ENCODE results near the gene IFT57.
"Not testable (repeated sequence)": the region's sequence is repeated elsewhere in the genome, so short reads cannot be mapped to it uniquely, and the experiment has no call there.

The IFT57 gene

GRCh38 chr3:108221911-108222852, at the start of gene IFT57:
Gene IFT57 (minus strand): TSS chr3:108222424. CDS start chr3:108222322, 102 bp downstream.
- H3K4me1 ChIP-seq (ENCODE audit: control insufficient read depth, insufficient read depth, low read length) = peaks cover 36% of the 10 kb centered on the region
- peak; percentile 99 for DNase-seq (ENCODE audit: low read depth)
- no peaks in the 10 kb centered on the region for H3K9me3 ChIP-seq (ENCODE audit: control insufficient read depth, low read length)

GRCh38 chr3:108271626-108272025, 49.4 kb upstream of the IFT57 start:
- Histone ChIP-seq H3K36me3 (ENCODE audit: control insufficient read depth, insufficient read depth, low read length, severe bottlenecking) (no peaks in the 10 kb centered on the region), H3K9me3 (ENCODE audit: control insufficient read depth, low read length) (no peaks in the 10 kb centered on the region), H3K27me3 (replicated peaks; ENCODE audit: control insufficient read depth, insufficient read depth, low read length) (no peaks in the 10 kb centered on the region), H3K4me3 (ENCODE audit: low read length) (no peak overlapping the region), H3K9ac (ENCODE audit: low read length) (no peak overlapping the region), H3K4me1 (ENCODE audit: control insufficient read depth, insufficient read depth, low read length) (no peaks in the 10 kb centered on the region)
- peak; percentile 21 for DNase-seq (ENCODE audit: low read depth)

More at GRCh38 chr3:108221911-108222852, at the start of gene IFT57:
- no peaks in the 10 kb centered on the region for H3K36me3 ChIP-seq (ENCODE audit: control insufficient read depth, insufficient read depth, low read length, severe bottlenecking)
- H3K9ac ChIP-seq (ENCODE audit: low read length) = peak within 1 kb of the TSS; percentile 90
- no peaks in the 10 kb centered on the region for H3K27me3 ChIP-seq (replicated peaks; ENCODE audit: control insufficient read depth, insufficient read depth, low read length)
- H3K4me3 ChIP-seq (ENCODE audit: low read length) = peak within 1 kb of the TSS; percentile 98

GRCh38 chr3:108268235-108268634, 46.0 kb upstream of the IFT57 start:
- not testable (repeated sequence) for DNase-seq (ENCODE audit: low read depth); H3K9ac ChIP-seq (ENCODE audit: low read length); H3K36me3 ChIP-seq (ENCODE audit: control insufficient read depth, insufficient read depth, low read length, severe bottlenecking); H3K27me3 ChIP-seq (replicated peaks; ENCODE audit: control insufficient read depth, insufficient read depth, low read length); H3K4me1 ChIP-seq (ENCODE audit: control insufficient read depth, insufficient read depth, low read length); H3K9me3 ChIP-seq (ENCODE audit: control insufficient read depth, low read length); H3K4me3 ChIP-seq (ENCODE audit: low read length)

- H3K27me3 ChIP-seq (replicated peaks; ENCODE audit: control insufficient read depth, insufficient read depth, low read length); H3K4me1 ChIP-seq (ENCODE audit: control insufficient read depth, insufficient read depth, low read length); H3K4me3 ChIP-seq (ENCODE audit: low read length); H3K36me3 ChIP-seq (ENCODE audit: control insufficient read depth, insufficient read depth, low read length, severe bottlenecking); DNase-seq (ENCODE audit: low read depth); H3K9ac ChIP-seq (ENCODE audit: low read length); H3K9me3 ChIP-seq (ENCODE audit: control insufficient read depth, low read length): not testable (repeated sequence)
Measured at GRCh38 chr3:108264534-108265298, 42.5 kb upstream of the IFT57 start.

- H3K9ac ChIP-seq (ENCODE audit: low read length) = no peak overlapping the region
- no peaks in the 10 kb centered on the region for H3K27me3 ChIP-seq (replicated peaks; ENCODE audit: control insufficient read depth, insufficient read depth, low read length)
- H3K4me1 ChIP-seq (ENCODE audit: control insufficient read depth, insufficient read depth, low read length) = no peaks in the 10 kb centered on the region
- no peak overlapping the region for H3K4me3 ChIP-seq (ENCODE audit: low read length)
- DNase-seq (ENCODE audit: low read depth) = no peak
- H3K36me3 ChIP-seq (ENCODE audit: control insufficient read depth, insufficient read depth, low read length, severe bottlenecking) = no peaks in the 10 kb centered on the region
- no peaks in the 10 kb centered on the region for H3K9me3 ChIP-seq (ENCODE audit: control insufficient read depth, low read length)
Measured at GRCh38 chr3:108255131-108255530, 32.9 kb upstream of the IFT57 start.

- H3K9ac ChIP-seq (ENCODE audit: low read length) = no peak overlapping the region
Measured at GRCh38 chr3:108251844-108252243, 29.6 kb upstream of the IFT57 start.

GRCh38 chr3:108251265-108251664, 29.0 kb upstream of the IFT57 start:
- no peak overlapping the region for H3K9ac ChIP-seq (ENCODE audit: low read length)
- no peak for DNase-seq (ENCODE audit: low read depth)

More at GRCh38 chr3:108251844-108252243, 29.6 kb upstream of the IFT57 start:
- DNase-seq (ENCODE audit: low read depth) = no peak
- Histone ChIP-seq H3K27me3 (replicated peaks; ENCODE audit: control insufficient read depth, insufficient read depth, low read length) (no peaks in the 10 kb centered on the region), H3K36me3 (ENCODE audit: control insufficient read depth, insufficient read depth, low read length, severe bottlenecking) (no peaks in the 10 kb centered on the region), H3K9me3 (ENCODE audit: control insufficient read depth, low read length) (no peaks in the 10 kb centered on the region), H3K4me1 (ENCODE audit: control insufficient read depth, insufficient read depth, low read length) (no peaks in the 10 kb centered on the region), H3K4me3 (ENCODE audit: low read length) (no peak overlapping the region)

GRCh38 chr3:108250626-108251025, 28.4 kb upstream of the IFT57 start:
- no peaks in the 10 kb centered on the region for H3K27me3 ChIP-seq (replicated peaks; ENCODE audit: control insufficient read depth, insufficient read depth, low read length)
- no peaks in the 10 kb centered on the region for H3K4me1 ChIP-seq (ENCODE audit: control insufficient read depth, insufficient read depth, low read length)
- H3K36me3 ChIP-seq (ENCODE audit: control insufficient read depth, insufficient read depth, low read length, severe bottlenecking) = no peaks in the 10 kb centered on the region
- DNase-seq (ENCODE audit: low read depth) = no peak
- H3K9ac ChIP-seq (ENCODE audit: low read length) = no peak overlapping the region
- no peaks in the 10 kb centered on the region for H3K9me3 ChIP-seq (ENCODE audit: control insufficient read depth, low read length)
- H3K4me3 ChIP-seq (ENCODE audit: low read length) = no peak overlapping the region

More at GRCh38 chr3:108251265-108251664, 29.0 kb upstream of the IFT57 start:
- Histone ChIP-seq H3K36me3 (ENCODE audit: control insufficient read depth, insufficient read depth, low read length, severe bottlenecking) (no peaks in the 10 kb centered on the region), H3K4me1 (ENCODE audit: control insufficient read depth, insufficient read depth, low read length) (no peaks in the 10 kb centered on the region), H3K9me3 (ENCODE audit: control insufficient read depth, low read length) (no peaks in the 10 kb centered on the region), H3K4me3 (ENCODE audit: low read length) (no peak overlapping the region), H3K27me3 (replicated peaks; ENCODE audit: control insufficient read depth, insufficient read depth, low read length) (no peaks in the 10 kb centered on the region)

- no peaks in the 10 kb centered on the region for H3K9me3 ChIP-seq (ENCODE audit: control insufficient read depth, low read length)
- no peak overlapping the region for H3K9ac ChIP-seq (ENCODE audit: low read length)
- H3K4me3 ChIP-seq (ENCODE audit: low read length) = no peak overlapping the region
- H3K27me3 ChIP-seq (replicated peaks; ENCODE audit: control insufficient read depth, insufficient read depth, low read length) = no peaks in the 10 kb centered on the region
- no peak for DNase-seq (ENCODE audit: low read depth)
- no peaks in the 10 kb centered on the region for H3K4me1 ChIP-seq (ENCODE audit: control insufficient read depth, insufficient read depth, low read length)
- H3K36me3 ChIP-seq (ENCODE audit: control insufficient read depth, insufficient read depth, low read length, severe bottlenecking) = no peaks in the 10 kb centered on the region
Measured at GRCh38 chr3:108243243-108243642, 21.0 kb upstream of the IFT57 start.

- H3K36me3 ChIP-seq (ENCODE audit: control insufficient read depth, insufficient read depth, low read length, severe bottlenecking) = no peaks in the 10 kb centered on the region
- no peak overlapping the region for H3K4me3 ChIP-seq (ENCODE audit: low read length)
- H3K9me3 ChIP-seq (ENCODE audit: control insufficient read depth, low read length) = no peaks in the 10 kb centered on the region
- no peak for DNase-seq (ENCODE audit: low read depth)
- no peak overlapping the region for H3K9ac ChIP-seq (ENCODE audit: low read length)
- H3K4me1 ChIP-seq (ENCODE audit: control insufficient read depth, insufficient read depth, low read length) = no peaks in the 10 kb centered on the region
- no peaks in the 10 kb centered on the region for H3K27me3 ChIP-seq (replicated peaks; ENCODE audit: control insufficient read depth, insufficient read depth, low read length)
Measured at GRCh38 chr3:108242776-108243175, 20.6 kb upstream of the IFT57 start.

GRCh38 chr3:108241721-108242120, 19.5 kb upstream of the IFT57 start:
- no peak for DNase-seq (ENCODE audit: low read depth)
- Histone ChIP-seq H3K4me3 (ENCODE audit: low read length) (no peak overlapping the region), H3K4me1 (ENCODE audit: control insufficient read depth, insufficient read depth, low read length) (no peaks in the 10 kb centered on the region), H3K9ac (ENCODE audit: low read length) (no peak overlapping the region), H3K27me3 (replicated peaks; ENCODE audit: control insufficient read depth, insufficient read depth, low read length) (no peaks in the 10 kb centered on the region), H3K9me3 (ENCODE audit: control insufficient read depth, low read length) (no peaks in the 10 kb centered on the region), H3K36me3 (ENCODE audit: control insufficient read depth, insufficient read depth, low read length, severe bottlenecking) (no peaks in the 10 kb centered on the region)
